ACC112 (cell line): ENCODE measurements around the gene SPATA13.
"Not testable (repeated sequence)": the region's sequence is repeated elsewhere in the genome, so short reads cannot be mapped to it uniquely, and the experiment has no call there.

Experiments used
- H2AFZ ChIP-seq: fragments of 200-600 bp; sonication (generic); one replicate; pipeline ENCODE4 v1.6.0; 2017; ENCODE audit warnings: antibody characterized with exemption, low read length; ENCODE audit not compliant: unreplicated experiment
- H3K27ac ChIP-seq: fragments of 200-600 bp; sonication (generic); 2 replicates; pipeline ENCODE4 v1.5.1; 2014; ENCODE audit warnings: low read depth, mild to moderate bottlenecking, antibody characterized with exemption, low read length, moderate library complexity
- H3K27me3 ChIP-seq: fragments of 200-600 bp; sonication (generic); 2 replicates; pipeline ENCODE4 v1.6.1; 2014; ENCODE audit warnings: mild to moderate bottlenecking, antibody characterized with exemption, low read length, moderate library complexity, mixed read lengths; ENCODE audit not compliant: insufficient read depth
- H3K36me3 ChIP-seq: fragments of 200-600 bp; sonication (generic); 2 replicates; pipeline ENCODE4 v1.6.1; 2016; ENCODE audit warnings: mild to moderate bottlenecking, antibody characterized with exemption, low read length, moderate library complexity, mixed read lengths; ENCODE audit not compliant: insufficient read depth
- H3K4me1 ChIP-seq: fragments of 200-600 bp; sonication (generic); one replicate; pipeline ENCODE4 v1.6.1; 2016; ENCODE audit warnings: low read length, mixed read lengths; ENCODE audit not compliant: insufficient read depth, unreplicated experiment, control insufficient read depth
- H3K4me3 ChIP-seq: fragments of 200-600 bp; sonication (generic); 2 replicates; pipeline ENCODE4 v1.5.1; 2014; ENCODE audit warnings: mild to moderate bottlenecking, low read depth, low read length
- H3K79me2 ChIP-seq: fragments of 200-600 bp; sonication (generic); one replicate; pipeline ENCODE4 v1.6.0; 2016; ENCODE audit warnings: low read length; ENCODE audit not compliant: control insufficient read depth, unreplicated experiment, insufficient read depth

The SPATA13 gene

DNA sequence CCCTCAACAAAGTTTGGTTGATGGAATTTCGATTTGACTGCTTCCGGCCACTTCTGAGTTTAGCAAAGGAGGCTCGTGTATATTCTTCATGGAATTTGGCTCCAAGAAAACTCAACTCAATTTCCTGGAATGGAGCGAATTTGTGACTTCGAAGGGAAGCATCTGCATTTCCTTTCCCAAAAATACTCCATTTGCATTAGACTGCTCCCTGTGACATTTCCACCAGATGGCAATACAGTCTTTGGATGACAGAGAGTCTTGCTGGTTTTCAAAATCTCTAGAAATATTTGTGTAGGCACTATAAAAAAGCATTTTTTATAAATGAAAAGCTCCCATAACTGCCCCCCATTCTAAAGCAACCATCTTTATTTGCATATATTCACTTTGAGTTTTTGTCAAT is 152.9 kb downstream of the SPATA13 start:
- Histone ChIP-seq H3K27me3 (0 out of 2 replicates have a peak, but pooled peaks cover 7% of the 10 kb centered on the region), H3K4me1 (no peaks in the 10 kb centered on the region), H3K36me3 (no peaks in the 10 kb centered on the region), H2AFZ (no peak overlapping the region), H3K4me3 (no peak overlapping the region), H3K27ac (no peak overlapping the region), H3K79me2 (no peaks in the 10 kb centered on the region)

DNA sequence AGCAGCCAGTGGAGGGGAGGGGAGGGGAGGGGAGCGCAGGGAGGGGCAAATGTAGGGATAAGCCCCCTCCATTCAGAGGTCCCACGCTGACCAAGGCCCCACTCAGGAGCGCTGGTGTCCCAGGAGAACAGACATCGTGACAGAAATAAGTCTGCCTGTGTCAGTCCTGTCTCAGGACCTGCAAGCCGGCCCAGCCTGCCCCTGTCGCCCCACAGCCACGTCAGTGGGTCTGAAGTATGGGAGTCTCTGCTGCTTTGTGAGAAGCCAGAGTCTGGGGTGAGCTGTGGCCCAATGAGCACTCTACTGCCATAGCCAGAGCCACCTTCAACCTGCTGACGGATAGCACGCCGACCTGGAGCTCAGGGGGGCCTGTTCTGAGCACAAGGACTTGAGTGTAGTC is 157.3 kb downstream of the SPATA13 start:
- H3K4me3 ChIP-seq, H3K79me2 ChIP-seq, H3K27me3 ChIP-seq, H3K36me3 ChIP-seq, H2AFZ ChIP-seq, H3K27ac ChIP-seq, H3K4me1 ChIP-seq: not testable (repeated sequence)

GRCh38 chr13:24318878-24319277 is 158.4 kb downstream of the SPATA13 start:
- H3K4me1 ChIP-seq, H3K27ac ChIP-seq, H3K27me3 ChIP-seq, H2AFZ ChIP-seq, H3K79me2 ChIP-seq, H3K4me3 ChIP-seq, H3K36me3 ChIP-seq: not testable (repeated sequence)

GRCh38 chr13:24319641-24320040 is 159.1 kb downstream of the SPATA13 start:
- H3K4me3 ChIP-seq, H3K4me1 ChIP-seq, H3K36me3 ChIP-seq, H3K27ac ChIP-seq, H3K79me2 ChIP-seq, H2AFZ ChIP-seq, H3K27me3 ChIP-seq: not testable (repeated sequence)

DNA sequence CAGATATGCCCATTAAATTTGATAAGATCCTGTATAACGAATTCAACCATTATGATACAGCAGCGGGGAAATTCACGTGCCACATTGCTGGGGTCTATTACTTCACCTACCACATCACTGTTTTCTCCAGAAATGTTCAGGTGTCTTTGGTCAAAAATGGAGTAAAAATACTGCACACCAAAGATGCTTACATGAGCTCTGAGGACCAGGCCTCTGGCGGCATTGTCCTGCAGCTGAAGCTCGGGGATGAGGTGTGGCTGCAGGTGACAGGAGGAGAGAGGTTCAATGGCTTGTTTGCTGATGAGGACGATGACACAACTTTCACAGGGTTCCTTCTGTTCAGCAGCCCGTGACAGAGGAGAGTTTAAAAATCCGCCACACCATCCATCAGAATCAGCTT is 160.9 kb downstream of the SPATA13 start:
- H3K27me3 ChIP-seq, H2AFZ ChIP-seq, H3K27ac ChIP-seq, H3K4me1 ChIP-seq, H3K4me3 ChIP-seq, H3K36me3 ChIP-seq, H3K79me2 ChIP-seq: not testable (repeated sequence)

GRCh38 chr13:24322470-24322869 is 161.9 kb downstream of the SPATA13 start:
- not testable (repeated sequence) for H3K36me3 ChIP-seq, H3K4me3 ChIP-seq, H3K27ac ChIP-seq, H2AFZ ChIP-seq, H3K4me1 ChIP-seq, H3K79me2 ChIP-seq, H3K27me3 ChIP-seq

DNA sequence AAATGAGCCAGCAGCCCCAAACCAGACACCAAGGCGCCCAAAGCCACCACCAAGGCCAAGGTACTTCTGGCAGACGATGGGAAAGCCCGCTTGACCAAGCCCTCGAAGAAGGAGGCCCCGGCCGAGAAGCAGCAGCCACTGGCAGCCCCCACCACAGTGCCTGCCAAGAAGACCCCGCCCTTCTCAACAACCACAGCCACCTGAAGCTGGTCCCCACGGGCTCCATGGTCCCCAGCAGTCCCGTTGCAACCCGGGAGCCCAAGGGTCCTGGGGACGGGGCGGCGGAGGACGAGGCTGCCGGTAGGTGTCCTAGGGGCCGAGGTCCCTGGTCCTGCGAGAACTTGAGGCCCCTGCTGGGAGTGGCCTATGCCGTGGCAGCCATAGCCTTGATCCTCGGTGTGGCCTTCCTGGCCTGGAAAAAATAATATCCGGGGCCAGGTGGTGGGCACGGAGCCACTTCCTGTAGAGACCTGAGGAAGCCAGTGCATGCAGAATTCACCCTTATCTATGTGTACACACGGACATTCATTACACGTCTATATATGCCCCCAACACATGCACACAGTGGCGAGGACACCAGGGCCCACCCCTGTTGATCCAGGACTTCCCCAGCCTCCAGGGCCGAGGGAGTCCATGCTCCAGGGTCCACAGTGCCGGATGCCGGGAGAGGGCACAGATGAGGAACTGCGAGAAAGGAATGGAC is 162.7 kb downstream of the SPATA13 start:
- Histone ChIP-seq H3K36me3 (no peaks in the 10 kb centered on the region), H3K79me2 (no peaks in the 10 kb centered on the region), H3K4me1 (no peaks in the 10 kb centered on the region), H3K4me3 (no peak overlapping the region), H2AFZ (no peak overlapping the region), H3K27ac (no peak overlapping the region), H3K27me3 (peaks cover 1% of the 10 kb centered on the region; the same call in 1 of the 2 replicates)

DNA sequence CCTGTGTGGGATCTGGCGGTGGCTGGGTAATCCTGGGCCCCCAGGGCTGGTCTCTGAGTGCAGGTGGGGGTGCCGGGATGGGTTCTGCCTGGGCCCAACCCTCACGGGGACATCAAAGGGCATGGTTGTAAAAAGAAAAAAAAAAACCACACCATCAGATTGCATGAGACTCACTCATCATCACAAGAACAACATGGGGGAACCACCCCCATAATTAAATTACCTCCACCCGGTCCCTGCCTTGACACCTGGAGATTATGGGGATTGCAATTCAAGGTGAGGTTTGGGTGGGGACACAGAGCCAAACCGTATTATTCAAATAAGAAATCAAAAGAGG is 163.2 kb downstream of the SPATA13 start:
- Histone ChIP-seq H2AFZ (no peak overlapping the region), H3K27ac (no peak overlapping the region), H3K79me2 (no peaks in the 10 kb centered on the region), H3K27me3 (peaks cover 5% of the 10 kb centered on the region; the same call in 1 of the 2 replicates), H3K4me3 (no peak overlapping the region), H3K36me3 (no peaks in the 10 kb centered on the region), H3K4me1 (no peaks in the 10 kb centered on the region)

DNA sequence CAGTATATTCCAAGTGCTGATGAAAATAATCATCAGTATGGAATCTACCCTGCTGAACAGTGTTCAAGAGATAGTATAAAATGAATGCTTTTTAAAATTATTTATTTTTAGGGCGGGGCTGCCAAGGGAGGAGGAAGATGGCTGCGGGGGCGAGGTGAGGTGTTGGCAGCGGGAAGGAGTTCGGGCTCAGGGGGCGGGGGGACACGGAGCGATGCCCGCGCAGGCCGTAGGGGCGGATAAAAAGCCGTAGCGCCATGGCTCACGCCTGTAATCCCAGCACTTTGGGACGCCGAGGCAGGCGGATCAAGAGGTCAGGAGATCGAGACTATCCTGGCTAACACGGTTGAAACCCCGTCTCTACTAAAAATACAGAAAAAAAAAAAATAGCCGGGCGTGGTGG is 167.1 kb downstream of the SPATA13 start:
- peaks cover 12% of the 10 kb centered on the region; the same call in 1 of the 2 replicates for H3K27me3 ChIP-seq
- H3K4me3 ChIP-seq, H3K79me2 ChIP-seq, H3K27ac ChIP-seq, H2AFZ ChIP-seq, H3K36me3 ChIP-seq, H3K4me1 ChIP-seq: not testable (repeated sequence)

DNA sequence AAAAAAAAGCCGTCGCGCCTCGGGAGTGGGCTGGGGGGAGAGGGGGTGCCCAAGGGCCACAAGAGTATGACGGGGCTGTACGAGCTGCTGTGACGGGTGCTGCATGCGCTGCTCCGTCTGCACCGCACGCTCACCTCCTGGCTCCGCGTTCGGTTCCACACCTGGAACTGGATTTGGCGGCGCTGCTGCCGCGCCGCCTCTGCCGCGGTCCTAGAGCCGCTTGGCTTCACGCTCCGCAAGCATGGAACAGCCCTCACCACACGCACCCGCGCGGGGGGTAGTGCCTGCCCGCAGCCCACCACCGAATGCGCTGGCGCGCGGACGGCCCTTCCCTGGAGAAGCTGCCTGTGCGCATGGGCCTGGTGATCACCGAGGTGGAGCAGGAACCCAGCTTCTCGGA is 167.6 kb downstream of the SPATA13 start:
- Histone ChIP-seq H3K27me3 (peaks cover 15% of the 10 kb centered on the region), H3K4me3 (peak overlapping the region; percentile 49), H2AFZ (no peak overlapping the region), H3K4me1 (no peaks in the 10 kb centered on the region), H3K27ac (no peak overlapping the region), H3K79me2 (no peaks in the 10 kb centered on the region), H3K36me3 (no peaks in the 10 kb centered on the region)

- H3K4me1 ChIP-seq, result no peaks in the 10 kb centered on the region
- H3K79me2 ChIP-seq, result no peaks in the 10 kb centered on the region
- H3K4me3 ChIP-seq, result no peak overlapping the region
- no peak overlapping the region for H3K27ac ChIP-seq
- no peaks in the 10 kb centered on the region for H3K36me3 ChIP-seq
- H2AFZ ChIP-seq, result no peak overlapping the region
- H3K27me3 ChIP-seq, result peaks cover 13% of the 10 kb centered on the region
Observed at GRCh38 chr13:24338721-24339120, 178.2 kb downstream of the SPATA13 start.
